T1000 (cell line): ENCODE results near the gene AMHR2.

ENCODE experiments used
- DNase-seq: peaks from one replicate; lab custom pipeline; 2025; ENCODE audit warnings: mixed read lengths; lab: John Stamatoyannopoulos, UW

Gene AMHR2

GRCh38 chr12:53453953-53454640, 30.4 kb downstream of the AMHR2 start:
- no peak for DNase-seq

- DNase-seq: no peak
Observed at GRCh38 chr12:53454707-53455106, 31.1 kb downstream of the AMHR2 start.

- DNase-seq: no peak
Observed at GRCh38 chr12:53456654-53457366, 33.2 kb downstream of the AMHR2 start.

GRCh38 chr12:53459097-53459496, 35.4 kb downstream of the AMHR2 start:
- no peak for DNase-seq

GRCh38 chr12:53461059-53461458, 37.4 kb downstream of the AMHR2 start:
- DNase-seq: no peak

- no peak for DNase-seq
Observed at GRCh38 chr12:53461591-53461990, 37.9 kb downstream of the AMHR2 start.

- DNase-seq: no peak
Observed at GRCh38 chr12:53462935-53463334, 39.3 kb downstream of the AMHR2 start.

- no peak for DNase-seq
Observed at GRCh38 chr12:53463802-53464560, 40.3 kb downstream of the AMHR2 start.

- DNase-seq: no peak
Observed at GRCh38 chr12:53464685-53465418, 41.2 kb downstream of the AMHR2 start.

GRCh38 chr12:53465679-53466078, 42.0 kb downstream of the AMHR2 start:
- DNase-seq: no peak

- no peak for DNase-seq
Observed at GRCh38 chr12:53466640-53467039, 43.0 kb downstream of the AMHR2 start.

- no peak for DNase-seq
Observed at GRCh38 chr12:53467082-53467481, 43.4 kb downstream of the AMHR2 start.

GRCh38 chr12:53467880-53468279, 44.2 kb downstream of the AMHR2 start:
- no peak for DNase-seq

- DNase-seq: no peak
Observed at GRCh38 chr12:53468282-53468681, 44.6 kb downstream of the AMHR2 start.

- DNase-seq: no peak
Observed at GRCh38 chr12:53472056-53472582, 48.5 kb downstream of the AMHR2 start.

- no peak for DNase-seq
Observed at GRCh38 chr12:53474077-53474476, 50.4 kb downstream of the AMHR2 start.

- DNase-seq: no peak
Observed at GRCh38 chr12:53474819-53475218, 51.2 kb downstream of the AMHR2 start.

GRCh38 chr12:53476769-53477209, 53.1 kb downstream of the AMHR2 start:
- no peak for DNase-seq

- no peak for DNase-seq
Observed at GRCh38 chr12:53478865-53479264, 55.2 kb downstream of the AMHR2 start.

GRCh38 chr12:53479331-53479730, 55.7 kb downstream of the AMHR2 start:
- no peak for DNase-seq

GRCh38 chr12:53480491-53481442, 57.1 kb downstream of the AMHR2 start:
- DNase-seq: no peak
